Osteocyte (in vitro differentiated cells): Measurements from ENCODE around the gene GATAD2B. TPM values are rescaled to one million over a fixed set of nuclear protein-coding genes. Genes with fewer than 3 reads are reported as not detected.

Experiments used
- DNase-seq: peaks from one replicate; pipeline ENCODE4 v3.0.0; 2021; ENCODE audit warnings: mixed read lengths; ENCODE audit not compliant: unreplicated experiment; ENCODE audit errors: extremely low spot score
- H3K27ac Mint-ChIP-seq: one replicate; pipeline ENCODE4 v1.8.0; 2021; ENCODE audit warnings: mild to moderate bottlenecking, mixed read lengths; ENCODE audit not compliant: unreplicated experiment
- H3K27me3 Mint-ChIP-seq: one replicate; pipeline ENCODE4 v1.8.0; 2021; ENCODE audit warnings: mixed read lengths; ENCODE audit not compliant: unreplicated experiment
- H3K36me3 Mint-ChIP-seq: one replicate; pipeline ENCODE4 v1.8.0; 2021; ENCODE audit warnings: mixed read lengths; ENCODE audit not compliant: unreplicated experiment
- H3K4me1 Mint-ChIP-seq: one replicate; pipeline ENCODE4 v1.8.0; 2021; ENCODE audit warnings: mixed read lengths; ENCODE audit not compliant: unreplicated experiment
- H3K4me3 Mint-ChIP-seq: one replicate; pipeline ENCODE4 v1.8.0; 2021; ENCODE audit warnings: mild to moderate bottlenecking, moderate library complexity, mixed read lengths; ENCODE audit not compliant: unreplicated experiment
- H3K9me3 Mint-ChIP-seq: one replicate; pipeline ENCODE4 v1.8.0; 2021; ENCODE audit warnings: mixed read lengths; ENCODE audit not compliant: unreplicated experiment
- CTCF ChIP-seq: fragments of 200-600 bp; sonication (generic); IDR thresholded peaks from 2 replicates; pipeline ENCODE4 v1.5.0; 2021; ENCODE audit warnings: antibody characterized with exemption, mild to moderate bottlenecking, moderate library complexity
- total RNA-seq: library from RNA; stranded (reverse); gene quantifications from 2 replicates; pipeline ENCODE4 v1.2.1, GENCODE V29; 2021

Gene GATAD2B
- total RNA-seq, 1 donor from 2014 or later, result 66.7 TPM

GRCh38 chr1:153793973-153794615 is 128.7 kb downstream of the GATAD2B start:
- peaks cover 18% of the 10 kb centered on the region for H3K4me1 Mint-ChIP-seq
- no peak for DNase-seq
- H3K9me3 Mint-ChIP-seq, result no peaks in the 10 kb centered on the region
- TF ChIP-seq CTCF, result no peak
- H3K36me3 Mint-ChIP-seq, result no peaks in the 10 kb centered on the region
- H3K27me3 Mint-ChIP-seq, result peaks cover 2% of the 10 kb centered on the region
- H3K4me3 Mint-ChIP-seq, result no peak overlapping the region
- H3K27ac Mint-ChIP-seq, result no peak overlapping the region

GRCh38 chr1:153793261-153793972 is 129.4 kb downstream of the GATAD2B start:
- no peak overlapping the region for H3K4me3 Mint-ChIP-seq
- peaks cover 7% of the 10 kb centered on the region for H3K27me3 Mint-ChIP-seq
- no peak for DNase-seq
- no peak overlapping the region for H3K27ac Mint-ChIP-seq
- H3K4me1 Mint-ChIP-seq, result peaks cover 18% of the 10 kb centered on the region
- H3K36me3 Mint-ChIP-seq, result no peaks in the 10 kb centered on the region
- TF ChIP-seq CTCF, result no peak
- H3K9me3 Mint-ChIP-seq, result no peaks in the 10 kb centered on the region

GRCh38 chr1:153792631-153793041 is 130.1 kb downstream of the GATAD2B start:
- Mint-ChIP-seq H3K4me3 (no peak overlapping the region), H3K36me3 (no peaks in the 10 kb centered on the region), H3K9me3 (no peaks in the 10 kb centered on the region), H3K4me1 (peaks cover 18% of the 10 kb centered on the region), H3K27me3 (peaks cover 13% of the 10 kb centered on the region), H3K27ac (no peak overlapping the region)
- no peak for TF ChIP-seq CTCF
- no peak for DNase-seq

GRCh38 chr1:153791648-153792253 is 131.0 kb downstream of the GATAD2B start:
- TF ChIP-seq CTCF, result no peak
- H3K4me3 Mint-ChIP-seq, result no peak overlapping the region
- peaks cover 18% of the 10 kb centered on the region for H3K27me3 Mint-ChIP-seq
- H3K4me1 Mint-ChIP-seq, result peaks cover 16% of the 10 kb centered on the region
- no peaks in the 10 kb centered on the region for H3K9me3 Mint-ChIP-seq
- peak overlapping the region; percentile 35 for H3K27ac Mint-ChIP-seq
- no peaks in the 10 kb centered on the region for H3K36me3 Mint-ChIP-seq
- no peak for DNase-seq
